ENCODE measurements around the gene CRYGD.

GRCh38 chr2:208093128-208093527 lies 31.2 kb downstream of the CRYGD start:
- no peak for TF ChIP-seq ARNTL (CRISPR knock-in tag; IDR thresholded peaks at IDR 0.05; ENCODE audit: borderline replicate concordance, low read depth)
- no peak for TF ChIP-seq PATZ1 (CRISPR knock-in tag; IDR thresholded peaks at IDR 0.05; ENCODE audit: borderline replicate concordance)
- TF ChIP-seq POU6F1 (CRISPR knock-in tag; IDR thresholded peaks at IDR 0.05; ENCODE audit: borderline replicate concordance, low read depth): no peak
- no peak for TF ChIP-seq ZNF565 (CRISPR knock-in tag; conservative IDR thresholded peaks at IDR 0.05; ENCODE audit: low read depth)
- TF ChIP-seq OSR1 (CRISPR knock-in tag; IDR thresholded peaks at IDR 0.05): no peak
- no peak for TF ChIP-seq RARB (CRISPR knock-in tag; IDR thresholded peaks at IDR 0.05)
- no peak for TF ChIP-seq ZNF8 (CRISPR knock-in tag; IDR thresholded peaks at IDR 0.05)

All from SK-N-SH treated with all-trans-retinoic acid at 6 μM for 48 hours (cell line).